Neural cell (in vitro differentiated cells): ENCODE measurements around the gene ALAS2.

Source experiments
- CTCF ChIP-seq: fragments of 450-650 bp; IDR thresholded peaks from 2 replicates; pipeline ENCODE4 v1.5.1; 2014; ENCODE audit warnings: antibody characterized with exemption, mild to moderate bottlenecking, moderate library complexity; ENCODE audit not compliant: poor library complexity, severe bottlenecking
- EP300 ChIP-seq: fragments of 450-650 bp; conservative IDR thresholded peaks from 2 replicates; pipeline ENCODE4 v1.6.1; 2014; ENCODE audit warnings: antibody characterized with exemption, mild to moderate bottlenecking, moderate library complexity; ENCODE audit not compliant: poor library complexity, severe bottlenecking
- EZH2 ChIP-seq: fragments of 200-600, 300-800 bp; shearing (Covaris generic), sonication (generic); IDR thresholded peaks from 2 replicates; pipeline ENCODE4 v1.6.1; 2014; ENCODE audit warnings: antibody characterized with exemption, low read length, borderline replicate concordance, mild to moderate bottlenecking; ENCODE audit not compliant: insufficient read depth, poor library complexity, severe bottlenecking
- RAD21 ChIP-seq: fragments of 450-650 bp; conservative IDR thresholded peaks from 2 replicates; pipeline ENCODE4 v1.6.1; 2014; ENCODE audit warnings: antibody characterized with exemption, mild to moderate bottlenecking, moderate library complexity
- REST ChIP-seq: IDR thresholded peaks from 2 replicates; pipeline ENCODE4 v1.6.1; 2012; ENCODE audit warnings: borderline replicate concordance
- TAF1 ChIP-seq: IDR thresholded peaks from 2 replicates; pipeline ENCODE4 v1.6.1; 2012; ENCODE audit warnings: low read depth

GRCh38 chrX:55072286-55072685, 41.5 kb upstream of the ALAS2 start:
- TF ChIP-seq CTCF (no peak), RAD21 (no peak), EP300 (no peak), REST (no peak), TAF1 (no peak), EZH2 (no peak)
